Activated naive CD4-positive, alpha-beta T cell treated with anti-CD3 and anti-CD28 coated beads, Interleukin-2, amount 50 U/mL, for 72 hours (primary cell): ENCODE results near the gene EN1. TPM values are rescaled to one million over a fixed set of nuclear protein-coding genes. Genes with fewer than 3 reads are reported as not detected.
A peak's percentile ranks its signal among the peaks of the same experiment; 100 is the strongest.

Experiments used
- ATAC-seq, 2 donors: fragments of 150-1000 bp; cut with Tn5 transposase; 2 replicates each; pipeline ENCODE4 v1.10.0; 2021; ENCODE audit warnings: mild to moderate bottlenecking in 2 of 2, moderate library complexity in 2 of 2
- DNase-seq, 2 donors: peaks; one replicate each; pipeline ENCODE4 v3.0.0; 2021 to 2022; ENCODE audit warnings: low spot score in 2 of 2
- H3K27ac Mint-ChIP-seq, 2 donors: one replicate each; pipeline ENCODE4 v1.8.0; 2022; ENCODE audit warnings: mild to moderate bottlenecking in 2 of 2, mixed read lengths in 2 of 2
- H3K36me3 Mint-ChIP-seq, 2 donors: one replicate each; pipeline ENCODE4 v1.8.0; 2022; ENCODE audit warnings: mixed read lengths in 2 of 2
- H3K9me3 Mint-ChIP-seq, 2 donors: one replicate each; pipeline ENCODE4 v1.8.0; 2022; ENCODE audit warnings: mixed read lengths in 2 of 2
- total RNA-seq, 2 donors: library from RNA; stranded (reverse); gene quantifications; one replicate each; pipeline ENCODE4 v1.2.3, GENCODE V29; 2022

Gene EN1
- total RNA-seq, result not detected

GRCh38 chr2:118846953-118847761 lies at the start of gene EN1:
EN1 (minus strand) TSS chr2:118847648; CDS start chr2:118847167, 481 bp downstream.
- DNase-seq (no peak), ATAC-seq (no peak)
- Mint-ChIP-seq H3K36me3 (peaks cover 0 to 28% of the 10 kb centered on the region in 2 donors), H3K9me3 (no peaks in the 10 kb centered on the region), H3K27ac (peak within 1 kb of the TSS in 1 of 2 donors; percentile 36)

- ATAC-seq, result no peak
- Mint-ChIP-seq H3K9me3 (peaks cover 11 to 20% of the 10 kb centered on the region in 2 donors), H3K36me3 (peaks cover 12 to 13% of the 10 kb centered on the region in 2 donors), H3K27ac (no peak overlapping the region)
- DNase-seq, result no peak
These were observed 45.7 kb upstream of the EN1 start for GRCh38 chr2:118893100-118893499.

DNA sequence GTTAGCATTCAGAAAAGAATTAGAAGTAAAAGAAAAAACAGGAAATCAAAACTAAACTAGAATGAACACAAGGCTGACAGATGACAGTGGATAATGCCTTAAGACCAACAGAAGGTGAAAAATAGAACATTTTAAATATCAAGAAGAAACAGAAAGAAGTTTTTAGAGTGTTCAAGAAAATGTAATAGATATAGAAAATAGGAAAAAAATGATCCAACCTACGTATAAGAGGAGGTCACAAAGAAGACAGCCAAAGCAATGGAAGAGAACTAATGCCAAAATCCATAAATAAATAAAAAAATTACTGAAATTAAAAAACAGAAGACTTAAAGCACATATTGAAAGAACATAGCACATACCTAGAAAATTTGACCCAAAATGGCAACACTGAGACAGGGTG lies 42.5 kb upstream of the EN1 start:
- no peak for DNase-seq
- Mint-ChIP-seq H3K27ac (no peak overlapping the region), H3K36me3 (peaks cover 12 to 13% of the 10 kb centered on the region in 2 donors), H3K9me3 (peaks cover 11 to 22% of the 10 kb centered on the region in 2 donors)
- no peak for ATAC-seq

DNA sequence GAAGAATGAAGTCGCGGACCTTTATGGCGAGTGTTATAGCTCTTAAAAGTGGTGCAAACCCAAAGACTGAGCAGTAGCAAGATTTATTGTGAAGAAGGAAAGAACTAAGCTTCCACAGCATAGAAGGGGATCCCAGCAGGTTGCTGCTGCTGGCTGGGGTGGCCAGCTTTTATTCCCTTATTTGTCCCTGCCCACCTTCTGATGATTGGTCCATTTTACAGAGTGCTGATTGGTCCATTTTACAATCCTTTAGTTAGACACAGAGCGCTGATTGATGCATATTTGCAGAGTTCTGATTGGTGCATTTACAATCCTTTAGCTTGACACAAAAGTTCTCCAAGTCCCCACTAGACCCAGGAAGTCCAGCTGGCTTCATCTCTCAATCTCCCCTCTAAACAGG lies 36.3 kb upstream of the EN1 start:
- Mint-ChIP-seq H3K27ac (no peak overlapping the region), H3K36me3 (peaks cover 0 to under 1% of the 10 kb centered on the region in 2 donors), H3K9me3 (peaks cover 0 to 4% of the 10 kb centered on the region in 2 donors)
- no peak for DNase-seq
- ATAC-seq, result no peak

DNA sequence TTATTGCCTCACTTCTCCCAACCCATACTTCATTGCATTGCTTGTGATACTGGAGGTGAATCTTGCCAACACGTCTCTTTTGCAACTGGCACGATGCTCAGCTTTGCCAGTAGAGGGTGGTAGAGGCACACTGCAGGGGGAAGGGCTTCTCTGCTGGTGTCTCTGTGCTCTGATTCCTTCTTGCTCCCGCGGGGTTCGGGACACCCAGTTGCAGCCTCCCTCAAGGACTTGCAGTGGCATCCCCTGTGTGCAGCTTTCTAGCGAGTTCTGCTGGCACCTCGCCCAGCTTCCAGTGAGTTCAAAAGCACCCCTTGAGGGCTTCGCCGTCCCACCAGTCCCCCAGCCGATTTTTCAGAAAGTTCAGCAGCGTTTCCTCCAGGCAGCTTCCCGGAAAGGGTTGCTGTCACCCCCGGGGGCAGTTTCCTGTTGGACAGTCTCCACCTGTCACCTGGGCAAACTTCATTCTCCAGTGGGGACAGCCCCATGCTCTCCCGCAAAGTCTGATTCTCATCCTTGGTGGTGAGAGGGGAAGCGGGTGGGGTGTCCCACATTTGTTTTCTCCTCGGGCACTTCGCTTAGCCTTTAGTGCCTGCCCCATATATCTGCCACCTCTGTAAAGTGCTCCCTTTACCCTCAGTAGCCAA lies 35.4 kb upstream of the EN1 start:
- H3K27ac Mint-ChIP-seq, result peak overlapping the region; percentile 20 to 44
- peak; percentile 60 to 68 for DNase-seq

DNA sequence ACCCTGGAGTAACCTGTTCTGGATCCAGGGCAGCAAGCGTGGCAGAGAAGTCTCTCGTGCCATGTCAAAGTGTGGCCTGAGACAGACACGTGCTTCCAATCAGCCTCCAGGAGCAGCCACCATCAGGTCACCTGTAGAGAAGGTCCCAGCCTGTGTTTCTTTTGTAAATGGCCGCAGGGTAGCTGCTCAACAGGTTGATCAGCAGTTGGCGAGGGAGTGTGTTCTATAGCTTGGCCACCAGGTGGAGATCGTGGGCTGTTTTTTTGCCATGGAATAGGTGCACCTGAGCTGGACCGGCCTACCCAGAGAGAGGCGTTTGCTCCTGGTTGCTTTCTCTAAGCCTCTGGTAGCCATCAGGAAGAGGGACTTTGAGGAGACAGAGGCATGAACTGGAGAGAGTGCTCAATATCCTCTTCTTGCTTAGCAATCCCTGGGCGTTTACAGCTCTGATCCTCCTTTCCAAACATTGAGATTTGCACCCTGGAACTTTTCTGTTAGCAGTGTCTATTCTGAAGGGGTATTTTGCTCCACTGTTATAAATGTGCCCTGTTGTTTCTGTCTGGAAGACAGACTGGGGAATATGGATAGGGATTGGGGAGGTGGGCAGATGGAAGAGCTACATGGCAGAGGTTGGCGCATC lies 34.2 kb upstream of the EN1 start:
- Mint-ChIP-seq H3K36me3 (no peaks in the 10 kb centered on the region), H3K27ac (no peak overlapping the region), H3K9me3 (no peaks in the 10 kb centered on the region)
- peak; percentile 76 to 90 for ATAC-seq
- DNase-seq, result peak; percentile 61 to 68

More for the DNA sequence above, 35.4 kb upstream of the EN1 start:
- no peaks in the 10 kb centered on the region for H3K9me3 Mint-ChIP-seq
- ATAC-seq, result peak; percentile 75 to 77
- no peaks in the 10 kb centered on the region for H3K36me3 Mint-ChIP-seq

DNA sequence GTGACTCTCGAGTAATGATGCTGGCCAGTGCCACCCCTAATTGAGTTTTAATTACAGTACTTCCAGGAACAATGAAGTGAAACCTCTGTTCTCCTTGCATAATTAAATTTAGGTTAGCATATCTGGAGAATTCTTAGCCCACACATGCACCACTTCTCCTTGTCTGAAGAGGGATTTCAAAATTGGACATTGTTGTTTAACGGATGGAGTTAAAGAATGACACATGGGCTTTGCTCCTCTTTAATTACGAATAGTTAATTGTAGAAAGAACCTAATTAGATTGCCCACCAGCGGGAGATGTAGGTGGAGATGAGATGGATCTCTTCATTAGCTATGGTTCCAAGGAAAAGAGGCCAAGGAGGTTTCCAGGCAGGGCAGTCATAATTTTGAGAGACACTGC lies 33.1 kb upstream of the EN1 start:
- no peak for DNase-seq
- Mint-ChIP-seq H3K9me3 (no peaks in the 10 kb centered on the region), H3K36me3 (no peaks in the 10 kb centered on the region), H3K27ac (no peak overlapping the region)
- ATAC-seq, result no peak

DNA sequence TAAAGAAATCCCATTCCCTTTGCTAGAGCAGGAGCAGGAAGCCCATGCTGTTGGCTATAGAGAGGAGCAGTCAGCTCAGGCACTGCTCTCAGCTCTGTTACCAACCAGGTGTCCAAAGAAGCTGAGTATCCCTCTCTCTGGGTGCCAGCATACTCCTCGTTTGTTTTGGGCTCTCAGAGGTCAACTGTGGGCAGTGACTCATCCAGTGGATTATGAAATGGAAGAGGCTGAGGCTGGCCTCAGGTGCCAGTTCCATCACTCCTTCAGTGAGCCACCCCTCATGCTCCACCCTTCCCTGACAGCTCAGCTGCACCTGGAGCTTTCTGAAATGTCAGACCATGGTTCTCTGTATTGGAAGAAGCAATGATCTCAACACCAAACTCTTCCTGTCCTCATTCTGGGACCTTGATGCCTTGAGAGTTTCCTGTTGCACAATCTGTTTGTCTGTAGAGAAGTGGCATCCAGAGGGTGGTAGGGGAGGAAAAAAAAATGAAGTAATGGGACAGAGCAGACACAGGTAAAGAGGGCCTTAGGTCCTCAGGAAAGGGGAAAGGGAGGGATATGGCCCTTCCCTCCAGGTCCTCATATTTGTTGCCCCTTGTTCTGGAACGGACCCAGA lies 31.2 kb upstream of the EN1 start:
- H3K36me3 Mint-ChIP-seq, result no peaks in the 10 kb centered on the region
- H3K9me3 Mint-ChIP-seq, result no peaks in the 10 kb centered on the region
- ATAC-seq, result peak in 1 of 2 donors; percentile 14
- no peak overlapping the region for H3K27ac Mint-ChIP-seq
- DNase-seq, result no peak

GRCh38 chr2:118875318-118875717 lies 27.9 kb upstream of the EN1 start:
- Mint-ChIP-seq H3K9me3 (no peaks in the 10 kb centered on the region), H3K27ac (no peak overlapping the region), H3K36me3 (no peaks in the 10 kb centered on the region)
- ATAC-seq (no peak), DNase-seq (no peak)

GRCh38 chr2:118874324-118874723 lies 26.9 kb upstream of the EN1 start:
- H3K27ac Mint-ChIP-seq, result no peak overlapping the region
- no peak for DNase-seq
- no peaks in the 10 kb centered on the region for H3K9me3 Mint-ChIP-seq
- H3K36me3 Mint-ChIP-seq, result no peaks in the 10 kb centered on the region
- no peak for ATAC-seq

GRCh38 chr2:118865106-118865505 lies 17.7 kb upstream of the EN1 start:
- DNase-seq (no peak), ATAC-seq (peak; percentile 68 to 82)
- no peaks in the 10 kb centered on the region for H3K36me3 Mint-ChIP-seq

DNA sequence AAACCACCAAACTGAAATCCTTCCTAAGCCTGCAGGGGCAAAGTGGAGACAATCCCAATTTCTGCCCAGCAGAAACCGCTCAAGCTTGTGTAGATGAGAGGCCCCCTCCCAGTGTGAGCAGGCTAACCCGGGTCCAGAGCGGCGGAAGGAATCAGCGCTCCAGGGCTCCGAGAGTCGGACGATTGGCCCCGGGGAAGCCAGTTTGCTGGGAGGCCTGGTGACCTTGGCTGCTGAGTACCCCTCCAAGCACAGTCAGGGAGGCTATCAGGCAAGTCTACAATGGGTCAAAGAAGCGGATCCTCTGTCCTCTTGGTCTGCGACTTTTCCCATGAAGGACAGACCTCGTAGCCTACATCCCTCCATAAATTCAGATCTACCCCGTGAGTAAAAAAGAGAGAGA lies 16.8 kb upstream of the EN1 start:
- DNase-seq, result no peak
- Mint-ChIP-seq H3K36me3 (no peaks in the 10 kb centered on the region), H3K9me3 (no peaks in the 10 kb centered on the region), H3K27ac (no peak overlapping the region)
- no peak for ATAC-seq

More at GRCh38 chr2:118865106-118865505, 17.7 kb upstream of the EN1 start:
- no peak overlapping the region for H3K27ac Mint-ChIP-seq
- no peaks in the 10 kb centered on the region for H3K9me3 Mint-ChIP-seq

DNA sequence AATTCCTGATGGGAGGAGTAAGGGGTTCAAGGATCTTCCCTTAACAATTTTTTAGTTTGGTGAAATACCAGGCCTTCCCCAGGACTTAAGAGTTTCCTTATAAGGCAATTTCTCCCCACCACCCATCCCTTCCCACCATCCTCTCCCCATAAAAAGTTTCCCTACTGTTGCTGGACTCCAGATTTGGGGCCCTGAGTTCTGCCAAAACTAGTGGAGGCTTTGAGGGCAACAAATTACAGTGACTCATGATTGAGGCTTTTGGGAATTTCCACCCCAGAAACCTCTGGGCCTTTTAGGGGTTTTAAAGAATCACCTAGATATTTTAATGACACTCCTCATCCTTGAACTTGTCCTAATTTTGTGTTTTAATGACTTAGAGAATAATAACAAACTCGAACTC lies 14.3 kb upstream of the EN1 start:
- H3K9me3 Mint-ChIP-seq, result no peaks in the 10 kb centered on the region
- DNase-seq (no peak), ATAC-seq (no peak)
- H3K36me3 Mint-ChIP-seq, result no peaks in the 10 kb centered on the region
- H3K27ac Mint-ChIP-seq, result no peak overlapping the region

DNA sequence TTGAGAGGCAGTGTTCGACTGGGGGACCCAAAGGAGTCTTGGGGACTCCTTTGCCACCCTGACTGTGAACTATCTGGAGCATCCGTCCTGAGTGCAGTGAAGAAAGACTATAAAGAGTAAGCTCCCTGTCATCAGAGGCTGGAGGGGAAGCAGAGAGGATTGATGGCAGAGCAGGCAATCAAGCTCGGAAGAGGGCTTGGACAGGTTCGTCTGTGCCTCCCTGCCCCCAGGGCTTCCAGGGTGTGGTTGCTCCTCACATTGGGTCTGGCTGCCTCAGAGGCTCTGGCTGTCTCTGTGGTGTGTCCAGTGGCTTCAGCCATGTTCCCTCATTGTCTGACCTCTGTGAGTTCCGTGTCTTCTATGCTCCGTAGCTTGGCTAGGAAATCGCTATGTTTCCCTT lies 13.8 kb upstream of the EN1 start:
- DNase-seq (no peak), ATAC-seq (no peak)
- Mint-ChIP-seq H3K27ac (no peak overlapping the region), H3K9me3 (no peaks in the 10 kb centered on the region), H3K36me3 (no peaks in the 10 kb centered on the region)

DNA sequence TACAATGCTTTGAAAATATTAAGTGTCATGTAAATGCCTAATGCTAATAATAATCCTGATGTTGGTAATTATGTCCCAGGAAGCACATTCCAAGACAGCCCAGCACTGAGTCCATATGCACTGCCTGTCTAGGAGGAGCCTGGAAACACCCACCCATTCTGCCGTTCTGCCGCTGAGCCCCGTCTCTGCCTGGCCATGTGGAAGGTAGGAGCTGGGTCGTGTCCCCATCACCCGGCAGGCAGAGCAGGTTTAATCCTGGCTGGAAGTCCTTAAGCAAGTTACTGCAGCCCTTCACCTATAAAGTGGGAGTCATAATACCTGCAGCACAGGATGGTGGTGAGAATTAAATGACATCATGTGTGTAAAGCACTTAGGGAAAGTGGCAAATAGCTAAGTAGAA lies 13.1 kb upstream of the EN1 start:
- no peak for DNase-seq
- Mint-ChIP-seq H3K36me3 (no peaks in the 10 kb centered on the region), H3K27ac (no peak overlapping the region), H3K9me3 (no peaks in the 10 kb centered on the region)
- ATAC-seq, result no peak

GRCh38 chr2:118859157-118859770 lies 11.8 kb upstream of the EN1 start:
- DNase-seq (no peak), ATAC-seq (no peak)
- H3K27ac Mint-ChIP-seq, result peak overlapping the region in 1 of 2 donors; percentile 68
- no peaks in the 10 kb centered on the region for H3K36me3 Mint-ChIP-seq
- H3K9me3 Mint-ChIP-seq, result no peaks in the 10 kb centered on the region
